Peyer's patch (tissue), 4 donors: ENCODE measurements around the gene WWOX.

Experiments used
- CTCF ChIP-seq, 6 experiments: fragments of 450-650 bp in 4 of 6; fragments of 200-600 bp in 2 of 6; sonication (generic) in 1 of 6; IDR thresholded peaks; one replicate each; pipeline ENCODE4 v1.5.1; 2017 to 2019; ENCODE audit warnings: antibody characterized with exemption in 6 of 6, mild to moderate bottlenecking in 3 of 6, moderate library complexity in 1 of 6
- POLR2A ChIP-seq, 2 donors: fragments of 450-650 bp; IDR thresholded peaks; one replicate each; pipeline ENCODE4 v1.5.1; 2017; ENCODE audit warnings: antibody characterized with exemption in 2 of 2, mild to moderate bottlenecking in 2 of 2, moderate library complexity in 2 of 2

GRCh38 chr16:78953526-78953925, 854.1 kb downstream of the WWOX start:
- TF ChIP-seq CTCF (IDR thresholded peaks at IDR 0.05) (no peak), POLR2A (IDR thresholded peaks at IDR 0.05) (no peak)
